Measurements from ENCODE around the gene HMSD. TPM values are rescaled to one million over a fixed set of nuclear protein-coding genes. Genes with fewer than 3 reads are reported as not detected.
A peak's percentile ranks its signal among the peaks of the same experiment; 100 is the strongest.

HMSD gene
- polyA plus RNA-seq, 3 donors = not detected

GRCh38 chr18:63986885-63987284, 37.8 kb downstream of the HMSD start:
- Histone ChIP-seq H3K27ac (ENCODE audit: low read depth in 1 of 2, low read length in 2 of 2) (no peak overlapping the region), H3K9ac (ENCODE audit: insufficient read depth, low read length, poor library complexity, severe bottlenecking) (no peak overlapping the region), H2AFZ (ENCODE audit: insufficient read depth, low read depth, low read length, poor library complexity, severe bottlenecking) (no peak overlapping the region), H3K4me2 (replicated peaks; ENCODE audit: extremely low read depth, low read length, poor library complexity, severe bottlenecking) (no peak overlapping the region), H3K79me2 (ENCODE audit: insufficient read depth, low read length) (peaks cover 59% of the 10 kb centered on the region), H3K4me3 (replicated peaks in 1 of 3; ENCODE audit: low read depth in 2 of 3, low read length in 3 of 3) (no peak overlapping the region), H3K4me1 (ENCODE audit: control insufficient read depth in 1 of 2, insufficient read depth in 2 of 2, low read length in 2 of 2) (peaks cover 9% of the 10 kb centered on the region in 2 donors), H3K27me3 (ENCODE audit: control insufficient read depth in 2 of 2, insufficient read depth in 2 of 2, low read length in 2 of 2) (no peaks in the 10 kb centered on the region), H4K20me1 (ENCODE audit: insufficient read depth, low read length) (peaks cover 43% of the 10 kb centered on the region), H3K9me3 (replicated peaks in 1 of 2; ENCODE audit: control insufficient read depth in 1 of 2, insufficient read depth in 1 of 2, low read length in 2 of 2) (no peaks in the 10 kb centered on the region), H3K36me3 (replicated peaks in 1 of 2; ENCODE audit: control insufficient read depth in 1 of 2, insufficient read depth in 2 of 2, low read length in 2 of 2) (peaks cover 76 to 92% of the 10 kb centered on the region in 2 donors)
- peaks cover 79 to 92% of the 10 kb centered on the region in 2 donors for H3K36me3 Mint-ChIP-seq
- no peaks in the 10 kb centered on the region for H3K9me3 Mint-ChIP-seq
- peaks cover 0 to 2% (median 0%) of the 10 kb centered on the region in 3 donors for H3K27me3 Mint-ChIP-seq (ENCODE audit: low read depth in 3 of 3)
- H3K27ac Mint-ChIP-seq = peak overlapping the region in 3 of 7 donors; percentile 6 to 86 (median 12)
- 92% methylated on average over 7 of the region's 7 CpGs for WGBS (ENCODE audit: insufficient coverage)
- TF ChIP-seq CTCF (IDR thresholded peaks at IDR 0.05) = no peak
- no peak overlapping the region for H3K4me3 Mint-ChIP-seq
- H3K4me1 Mint-ChIP-seq = peaks cover 13% of the 10 kb centered on the region
- no peak for DNase-seq
- intact Hi-C loops (cut with micrococcal nuclease) = no loop called here

GRCh38 chr18:63987743-63988142, 38.6 kb downstream of the HMSD start:
- H3K36me3 Mint-ChIP-seq = peaks cover 75 to 90% of the 10 kb centered on the region in 2 donors
- 83% methylated on average over 1 of the region's 2 CpGs for WGBS (ENCODE audit: insufficient coverage)
- TF ChIP-seq CTCF (IDR thresholded peaks at IDR 0.05) = no peak

More at GRCh38 chr18:63987743-63988142, 38.6 kb downstream of the HMSD start:
- DNase-seq = no peak
- intact Hi-C loops (cut with micrococcal nuclease) = no loop called here
- no peak overlapping the region for H3K4me3 Mint-ChIP-seq
- peaks cover 34% of the 10 kb centered on the region for H4K20me1 ChIP-seq (ENCODE audit: insufficient read depth, low read length)
- no peaks in the 10 kb centered on the region for H3K27me3 Mint-ChIP-seq (ENCODE audit: low read depth in 3 of 3)
- peak overlapping the region in 3 of 7 donors; percentile 23 to 86 (median 75) for H3K27ac Mint-ChIP-seq
- peaks cover 0 to under 1% of the 10 kb centered on the region in 2 donors for H3K4me1 ChIP-seq (ENCODE audit: control insufficient read depth in 1 of 2, insufficient read depth in 2 of 2, low read length in 2 of 2)
- H3K9me3 Mint-ChIP-seq = no peaks in the 10 kb centered on the region
- peaks cover 5% of the 10 kb centered on the region for H3K4me1 Mint-ChIP-seq
- H3K27me3 ChIP-seq (ENCODE audit: control insufficient read depth in 2 of 2, insufficient read depth in 2 of 2, low read length in 2 of 2) = no peaks in the 10 kb centered on the region
- no peak overlapping the region for H3K4me3 ChIP-seq (replicated peaks in 1 of 3; ENCODE audit: low read depth in 2 of 3, low read length in 3 of 3)
- H2AFZ ChIP-seq (ENCODE audit: insufficient read depth, low read depth, low read length, poor library complexity, severe bottlenecking) = no peak overlapping the region
- H3K9ac ChIP-seq (ENCODE audit: insufficient read depth, low read length, poor library complexity, severe bottlenecking) = no peak overlapping the region
- peaks cover 70 to 90% of the 10 kb centered on the region in 2 donors for H3K36me3 ChIP-seq (replicated peaks in 1 of 2; ENCODE audit: control insufficient read depth in 1 of 2, insufficient read depth in 2 of 2, low read length in 2 of 2)
- H3K79me2 ChIP-seq (ENCODE audit: insufficient read depth, low read length) = peaks cover 51% of the 10 kb centered on the region
- H3K9me3 ChIP-seq (replicated peaks in 1 of 2; ENCODE audit: control insufficient read depth in 1 of 2, insufficient read depth in 1 of 2, low read length in 2 of 2) = no peaks in the 10 kb centered on the region
- no peak overlapping the region for H3K4me2 ChIP-seq (replicated peaks; ENCODE audit: extremely low read depth, low read length, poor library complexity, severe bottlenecking)
- H3K27ac ChIP-seq (ENCODE audit: low read depth in 1 of 2, low read length in 2 of 2) = peak overlapping the region in 1 of 2 donors; percentile 9
